Measurements from ENCODE around the gene ROM1. TPM values are rescaled to one million over a fixed set of nuclear protein-coding genes. Genes with fewer than 3 reads are reported as not detected.
A peak's percentile ranks its signal among the peaks of the same experiment; 100 is the strongest.

ROM1 gene
- total and polyA plus RNA-seq, 2 donors from 2014 or later: 7.9 to 11.1 TPM

DNA sequence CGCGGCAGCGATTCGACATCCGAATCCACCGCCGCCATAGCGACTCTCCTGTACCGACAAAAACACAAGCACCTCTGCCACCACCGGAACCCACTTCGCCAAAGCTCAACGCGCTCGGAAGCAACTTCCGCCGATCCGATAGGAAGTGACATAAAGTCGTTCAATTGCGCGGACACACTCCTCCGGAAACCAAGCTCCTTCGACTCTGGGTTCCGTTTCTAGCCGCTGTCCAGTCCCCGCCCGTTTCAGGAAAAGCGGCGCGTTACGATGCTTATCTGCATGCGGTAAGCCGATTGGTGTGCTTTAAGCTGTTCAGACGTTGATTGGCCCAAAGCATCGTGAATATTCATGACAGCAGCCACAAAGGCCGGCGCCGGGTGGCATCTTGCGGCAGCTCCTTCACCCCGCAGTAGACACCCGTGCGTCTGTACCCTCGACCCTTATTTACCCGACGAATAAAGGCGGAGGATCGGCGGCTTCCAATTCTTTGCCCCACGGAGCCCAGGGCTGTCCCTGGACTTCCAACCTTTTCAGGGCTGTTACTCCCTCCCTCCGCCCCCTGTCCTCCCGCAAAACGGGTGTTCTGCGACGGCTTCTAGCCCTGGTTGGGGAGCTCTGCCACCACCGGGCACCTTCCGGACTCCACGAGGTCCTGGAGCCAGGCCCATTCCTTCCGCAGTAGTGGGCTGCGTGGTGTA, 21.5 kb upstream of the ROM1 start, which contains the start of gene TUT1:
Gene TUT1, minus strand, starts transcription at position 76 of the 698 bp plus-strand sequence. Its CDS starts 38 bp downstream, at position 38.
- Histone ChIP-seq H3K27me3 (ENCODE audit: control insufficient read depth, insufficient read depth, low read length) (no peaks in the 10 kb centered on the region), H3K9me3 (ENCODE audit: control insufficient read depth in 2 of 3, insufficient read depth in 1 of 3, low read length in 3 of 3) (no peaks in the 10 kb centered on the region), H3K36me3 (ENCODE audit: control insufficient read depth in 2 of 3, insufficient read depth in 3 of 3, low read length in 3 of 3) (peaks cover 3 to 36% (median 27%) of the 10 kb centered on the region in 3 donors), H3K9ac (ENCODE audit: low read length in 3 of 3) (peak within 1 kb of the TSS; percentile 91 to 99 (median 95)), H3K4me3 (ENCODE audit: low read length in 3 of 3) (peak within 1 kb of the TSS; percentile 93 to 96 (median 95)), H3K27ac (ENCODE audit: low read depth in 2 of 2, low read length in 2 of 2) (peak within 1 kb of the TSS; percentile 91 to 96), H3K4me1 (ENCODE audit: control insufficient read depth in 2 of 3, insufficient read depth in 2 of 3, low read depth in 1 of 3, low read length in 3 of 3) (peaks cover 4 to 16% (median 16%) of the 10 kb centered on the region in 3 donors)
- FAIRE-seq (peak; percentile 98), DNase-seq (peak; percentile 98 to 100 (median 99))
- TF ChIP-seq, protein P1, sequence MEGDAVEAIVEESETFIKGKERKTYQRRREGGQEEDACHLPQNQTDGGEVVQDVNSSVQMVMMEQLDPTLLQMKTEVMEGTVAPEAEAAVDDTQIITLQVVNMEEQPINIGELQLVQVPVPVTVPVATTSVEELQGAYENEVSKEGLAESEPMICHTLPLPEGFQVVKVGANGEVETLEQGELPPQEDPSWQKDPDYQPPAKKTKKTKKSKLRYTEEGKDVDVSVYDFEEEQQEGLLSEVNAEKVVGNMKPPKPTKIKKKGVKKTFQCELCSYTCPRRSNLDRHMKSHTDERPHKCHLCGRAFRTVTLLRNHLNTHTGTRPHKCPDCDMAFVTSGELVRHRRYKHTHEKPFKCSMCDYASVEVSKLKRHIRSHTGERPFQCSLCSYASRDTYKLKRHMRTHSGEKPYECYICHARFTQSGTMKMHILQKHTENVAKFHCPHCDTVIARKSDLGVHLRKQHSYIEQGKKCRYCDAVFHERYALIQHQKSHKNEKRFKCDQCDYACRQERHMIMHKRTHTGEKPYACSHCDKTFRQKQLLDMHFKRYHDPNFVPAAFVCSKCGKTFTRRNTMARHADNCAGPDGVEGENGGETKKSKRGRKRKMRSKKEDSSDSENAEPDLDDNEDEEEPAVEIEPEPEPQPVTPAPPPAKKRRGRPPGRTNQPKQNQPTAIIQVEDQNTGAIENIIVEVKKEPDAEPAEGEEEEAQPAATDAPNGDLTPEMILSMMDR (IDR thresholded peaks at IDR 0.05; ENCODE audit: borderline replicate concordance, extremely low read depth, insufficient read depth): peak; percentile 5
- intact Hi-C loops (cut with DNase I): no loop called here

DNA sequence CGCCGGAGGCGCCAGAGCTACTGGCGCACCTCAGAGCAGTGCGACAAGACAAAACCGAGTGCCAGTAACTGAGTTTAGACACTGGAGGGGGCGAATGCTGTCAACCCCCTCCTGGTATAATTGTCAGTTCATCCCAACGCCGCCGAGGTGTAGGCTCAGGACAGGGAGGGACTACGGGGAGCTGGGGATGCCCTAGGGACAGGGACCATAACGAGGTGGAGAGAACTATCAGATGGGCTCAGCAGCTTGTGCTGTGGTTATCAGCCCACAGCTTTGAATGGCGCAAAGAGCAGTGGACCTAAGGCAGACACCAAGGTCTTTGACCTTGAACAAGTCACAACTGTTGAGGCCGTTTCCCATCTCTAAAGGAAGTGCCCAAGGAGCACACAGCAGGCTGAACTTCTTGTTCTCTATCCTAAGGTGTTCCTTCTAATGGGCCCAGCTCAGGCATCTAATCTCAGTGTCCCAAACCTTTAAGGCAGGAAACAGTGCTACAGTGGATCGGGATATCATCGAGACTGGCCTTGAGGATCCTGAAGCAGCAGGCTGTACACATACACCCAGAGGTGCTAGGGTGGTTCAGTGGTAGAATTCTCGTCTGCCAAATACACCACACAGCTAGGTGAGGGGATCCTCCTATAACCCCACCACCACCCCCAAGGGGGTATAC, 20.8 kb upstream of the ROM1 start:
- TF ChIP-seq, protein P1 (IDR thresholded peaks at IDR 0.05; ENCODE audit: borderline replicate concordance, extremely low read depth, insufficient read depth): no peak
- Histone ChIP-seq H3K9me3 (ENCODE audit: control insufficient read depth in 2 of 3, insufficient read depth in 1 of 3, low read length in 3 of 3) (no peaks in the 10 kb centered on the region), H3K4me3 (ENCODE audit: low read length in 3 of 3) (peak overlapping the region; percentile 72 to 93 (median 73)), H3K9ac (ENCODE audit: low read length in 3 of 3) (peak overlapping the region; percentile 35 to 99 (median 90)), H3K36me3 (ENCODE audit: control insufficient read depth in 2 of 3, insufficient read depth in 3 of 3, low read length in 3 of 3) (peaks cover 3 to 40% (median 30%) of the 10 kb centered on the region in 3 donors), H3K4me1 (ENCODE audit: control insufficient read depth in 2 of 3, insufficient read depth in 2 of 3, low read depth in 1 of 3, low read length in 3 of 3) (peaks cover 4 to 16% (median 16%) of the 10 kb centered on the region in 3 donors), H3K27me3 (ENCODE audit: control insufficient read depth, insufficient read depth, low read length) (no peaks in the 10 kb centered on the region), H3K27ac (ENCODE audit: low read depth in 2 of 2, low read length in 2 of 2) (peak overlapping the region; percentile 91 to 96)
- no peak for FAIRE-seq
- intact Hi-C loops (cut with DNase I): no loop called here
- peak in 1 of 5 donors; percentile 22 for DNase-seq

DNA sequence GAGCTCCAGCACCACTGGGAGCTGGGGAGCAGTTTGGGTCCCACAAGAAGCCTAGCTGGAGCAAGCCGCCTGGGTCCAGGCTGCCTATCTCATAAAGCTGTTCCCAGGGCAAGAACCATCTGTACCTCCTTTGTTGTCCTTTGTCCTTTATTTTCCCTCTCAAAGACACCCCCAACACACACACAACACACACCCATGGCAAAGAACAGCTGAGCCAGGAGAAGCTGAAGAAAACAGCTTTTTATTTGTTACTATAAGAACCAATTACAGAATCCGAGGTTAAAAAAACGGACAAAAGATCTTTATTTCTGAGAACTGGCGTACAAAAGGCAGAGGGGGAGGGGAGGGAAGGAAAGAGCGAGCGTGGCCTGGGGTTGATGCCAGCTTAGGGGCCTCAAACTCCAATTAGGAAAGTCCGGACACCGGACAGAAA, 20.1 kb upstream of the ROM1 start:
- TF ChIP-seq, protein P1 (IDR thresholded peaks at IDR 0.05; ENCODE audit: borderline replicate concordance, extremely low read depth, insufficient read depth): no peak
- no peak for FAIRE-seq
- peaks cover 7 to 40% (median 37%) of the 10 kb centered on the region in 3 donors for H3K36me3 ChIP-seq (ENCODE audit: control insufficient read depth in 2 of 3, insufficient read depth in 3 of 3, low read length in 3 of 3)

More for the DNA sequence above, 20.1 kb upstream of the ROM1 start:
- Histone ChIP-seq H3K4me3 (ENCODE audit: low read length in 3 of 3) (no peak overlapping the region), H3K4me1 (ENCODE audit: control insufficient read depth in 2 of 3, insufficient read depth in 2 of 3, low read depth in 1 of 3, low read length in 3 of 3) (peaks cover 4 to 16% (median 16%) of the 10 kb centered on the region in 3 donors), H3K27ac (ENCODE audit: low read depth in 2 of 2, low read length in 2 of 2) (no peak overlapping the region), H3K9ac (ENCODE audit: low read length in 3 of 3) (peak overlapping the region in 1 of 3 donors; percentile 99), H3K27me3 (ENCODE audit: control insufficient read depth, insufficient read depth, low read length) (no peaks in the 10 kb centered on the region), H3K9me3 (ENCODE audit: control insufficient read depth in 2 of 3, insufficient read depth in 1 of 3, low read length in 3 of 3) (no peaks in the 10 kb centered on the region)
- peak in 1 of 5 donors; percentile 36 for DNase-seq
- intact Hi-C loops (cut with DNase I): no loop called here

All from kidney (tissue), 14 donors.